GM12872 (cell line): ENCODE measurements around the gene LIN54.

Source experiments
- CTCF ChIP-seq: IDR thresholded peaks from 3 replicates; pipeline ENCODE4 v1.5.1; 2011; ENCODE audit warnings: low read depth, mild to moderate bottlenecking, low read length, moderate library complexity; ENCODE audit not compliant: insufficient read depth

Gene LIN54

DNA sequence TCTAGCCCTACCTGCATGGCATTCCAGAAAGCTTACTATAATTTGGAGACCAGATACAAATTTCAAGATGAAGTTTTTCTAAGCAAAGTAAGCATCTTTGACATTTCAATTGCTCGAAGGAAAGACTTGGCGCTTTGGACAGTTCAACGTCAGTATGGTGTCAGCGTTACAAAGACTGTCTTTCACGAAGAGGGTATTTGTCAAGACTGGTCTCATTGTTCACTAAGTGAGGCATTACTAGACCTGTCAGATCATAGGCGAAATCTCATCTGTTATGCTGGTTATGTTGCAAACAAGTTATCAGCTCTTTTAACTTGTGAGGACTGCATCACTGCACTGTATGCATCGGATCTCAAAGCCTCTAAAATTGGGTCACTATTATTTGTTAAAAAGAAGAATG is 92.5 kb downstream of the LIN54 start:
- no peak for TF ChIP-seq CTCF

DNA sequence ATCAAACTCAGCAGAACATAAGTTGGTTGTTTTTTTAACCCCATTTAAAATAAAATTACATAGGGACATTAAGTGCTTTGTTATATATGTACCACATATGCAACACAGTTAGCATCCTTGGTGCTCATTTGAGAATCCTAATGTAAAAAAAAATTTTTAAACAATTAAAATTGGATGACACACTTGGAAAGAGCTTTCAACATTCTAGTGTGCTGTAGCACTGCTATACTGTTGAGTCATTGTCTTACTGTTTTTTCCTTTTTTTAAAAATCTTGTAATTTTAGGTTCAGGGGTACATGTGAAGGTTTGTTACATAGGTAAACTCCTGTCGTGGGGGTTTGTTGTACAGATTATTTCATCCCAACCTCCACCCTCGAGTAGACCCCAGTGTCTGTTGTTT is 97.3 kb downstream of the LIN54 start:
- TF ChIP-seq CTCF, result no peak

DNA sequence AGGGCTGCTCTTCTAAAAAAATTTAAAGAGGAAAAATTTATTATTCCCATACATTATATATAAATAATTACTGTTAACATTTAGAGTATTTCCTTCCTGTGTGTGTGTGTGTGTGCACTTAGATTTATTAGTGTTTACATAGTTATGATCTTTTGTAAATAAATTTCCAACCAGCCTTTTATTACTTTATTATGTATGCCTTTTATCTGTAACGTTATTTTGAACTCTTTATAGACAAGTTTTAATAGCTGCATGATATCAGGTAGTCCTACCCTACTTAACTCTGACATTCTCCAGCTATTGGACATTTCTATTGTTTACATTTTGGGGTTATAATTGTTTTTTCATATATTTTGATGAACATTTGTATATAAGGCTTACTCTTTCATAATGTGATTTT is 101.3 kb downstream of the LIN54 start:
- TF ChIP-seq CTCF, result no peak

- no peak for TF ChIP-seq CTCF
Observed at GRCh38 chr4:82906469-82906868, 104.2 kb downstream of the LIN54 start.

DNA sequence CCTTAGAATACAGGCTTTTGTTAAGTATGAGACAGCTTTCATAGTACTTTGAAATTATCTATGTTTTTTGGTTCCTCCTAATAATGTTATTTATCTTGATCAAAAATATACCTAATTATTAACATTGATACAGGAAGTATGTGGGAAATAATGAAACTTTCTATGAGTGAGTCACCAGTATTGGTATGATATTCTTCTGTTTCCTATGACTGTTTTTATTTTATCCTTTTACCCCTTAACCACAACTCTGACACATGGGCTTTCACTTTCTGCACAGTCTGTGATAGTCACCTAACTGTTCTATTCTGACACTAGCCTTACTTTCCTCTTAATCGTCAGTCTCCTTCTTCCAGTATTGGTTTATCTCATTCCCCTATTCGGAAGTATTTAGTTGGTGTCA is 105.4 kb downstream of the LIN54 start:
- TF ChIP-seq CTCF, result no peak

DNA sequence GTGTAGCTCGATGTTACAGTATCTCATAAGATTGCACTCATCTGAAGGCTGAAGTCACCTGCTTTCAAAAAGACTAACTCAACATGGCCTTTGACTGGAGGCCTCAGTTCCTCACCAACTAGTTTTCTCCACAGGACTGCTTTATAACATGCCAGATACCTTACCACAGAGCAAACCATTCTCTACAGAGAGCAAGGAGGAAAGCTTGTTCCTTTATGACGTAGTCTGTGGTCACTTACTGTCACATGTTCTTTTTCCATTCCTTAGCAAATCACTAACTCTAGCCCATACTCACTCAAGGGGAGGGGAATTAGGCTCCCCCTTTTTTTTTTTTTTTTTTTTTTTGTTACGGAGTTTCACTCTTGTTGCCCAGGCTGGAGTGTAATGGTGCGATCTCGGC is 106.9 kb downstream of the LIN54 start:
- no peak for TF ChIP-seq CTCF

DNA sequence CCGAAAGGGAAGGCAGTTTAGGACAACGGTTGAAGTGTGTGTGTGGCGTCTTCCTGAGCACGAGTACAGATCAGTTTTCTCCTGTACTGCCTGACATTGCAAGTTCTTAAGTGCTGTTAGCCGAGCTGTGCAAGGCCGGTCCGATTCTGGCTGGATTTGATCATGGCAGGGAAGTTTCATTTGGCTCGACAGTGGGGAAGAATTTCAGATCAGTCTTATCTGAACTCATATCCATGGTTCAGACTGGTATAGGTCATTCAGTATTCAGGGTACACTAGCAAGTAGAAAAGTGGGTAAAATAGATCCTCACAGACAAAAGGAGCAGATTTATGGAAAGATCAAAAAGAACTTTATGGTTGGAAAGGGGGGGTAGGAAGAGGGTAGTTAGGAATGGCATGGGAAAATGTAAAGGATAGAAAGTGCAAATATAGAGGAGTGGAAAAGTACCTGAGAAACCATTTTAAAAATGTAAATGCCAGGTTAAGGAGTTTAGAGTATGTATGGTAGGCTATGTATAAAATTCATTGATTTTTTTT is 109.4 kb downstream of the LIN54 start:
- TF ChIP-seq CTCF, result no peak
